GM23248 (cell line): ENCODE results near the gene OSGIN1.

Experiments
- EZH2 ChIP-seq: fragments of 200-600 bp; sonication (generic); IDR thresholded peaks from 2 replicates; pipeline ENCODE4 v1.6.1; 2018; ENCODE audit warnings: antibody characterized with exemption, mild to moderate bottlenecking; ENCODE audit not compliant: insufficient read depth, poor library complexity, severe bottlenecking
- EZH2phosphoT487 ChIP-seq: fragments of 200-600 bp; sonication (generic); IDR thresholded peaks from 2 replicates; pipeline ENCODE4 v1.6.1; 2018; ENCODE audit warnings: antibody characterized with exemption, moderate library complexity, mild to moderate bottlenecking, low read depth; ENCODE audit not compliant: insufficient read depth

- TF ChIP-seq EZH2 = no peak
- TF ChIP-seq EZH2phosphoT487 = no peak
Observed at GRCh38 chr16:83980794-83981193, 27.8 kb downstream of the OSGIN1 start.
